ENCODE data around the gene ASS1.

DNA sequence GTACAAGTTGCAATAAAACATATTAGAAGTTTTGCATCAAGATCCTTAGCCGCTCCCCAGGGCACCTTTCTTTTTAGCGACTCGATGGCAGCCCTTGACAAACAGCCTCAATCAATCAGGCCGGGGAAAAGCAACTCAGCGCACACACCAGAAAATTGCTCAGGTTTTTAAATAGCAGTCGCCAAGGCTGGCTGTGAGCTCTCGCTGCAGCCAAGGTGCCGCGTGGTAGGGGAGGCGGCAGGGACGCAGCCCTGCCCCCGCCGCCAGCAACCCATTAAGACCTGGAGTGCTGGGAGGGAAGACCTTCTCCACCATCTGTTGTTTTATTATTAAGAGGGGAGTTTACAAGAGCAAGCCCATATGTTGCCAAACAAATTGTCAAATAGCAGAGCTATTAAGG, 22.6 kb downstream of the ASS1 start:
- TF ChIP-seq POLR2A (IDR thresholded peaks at IDR 0.05) = no peak
- TF ChIP-seq, protein P1, sequence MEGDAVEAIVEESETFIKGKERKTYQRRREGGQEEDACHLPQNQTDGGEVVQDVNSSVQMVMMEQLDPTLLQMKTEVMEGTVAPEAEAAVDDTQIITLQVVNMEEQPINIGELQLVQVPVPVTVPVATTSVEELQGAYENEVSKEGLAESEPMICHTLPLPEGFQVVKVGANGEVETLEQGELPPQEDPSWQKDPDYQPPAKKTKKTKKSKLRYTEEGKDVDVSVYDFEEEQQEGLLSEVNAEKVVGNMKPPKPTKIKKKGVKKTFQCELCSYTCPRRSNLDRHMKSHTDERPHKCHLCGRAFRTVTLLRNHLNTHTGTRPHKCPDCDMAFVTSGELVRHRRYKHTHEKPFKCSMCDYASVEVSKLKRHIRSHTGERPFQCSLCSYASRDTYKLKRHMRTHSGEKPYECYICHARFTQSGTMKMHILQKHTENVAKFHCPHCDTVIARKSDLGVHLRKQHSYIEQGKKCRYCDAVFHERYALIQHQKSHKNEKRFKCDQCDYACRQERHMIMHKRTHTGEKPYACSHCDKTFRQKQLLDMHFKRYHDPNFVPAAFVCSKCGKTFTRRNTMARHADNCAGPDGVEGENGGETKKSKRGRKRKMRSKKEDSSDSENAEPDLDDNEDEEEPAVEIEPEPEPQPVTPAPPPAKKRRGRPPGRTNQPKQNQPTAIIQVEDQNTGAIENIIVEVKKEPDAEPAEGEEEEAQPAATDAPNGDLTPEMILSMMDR (IDR thresholded peaks at IDR 0.05) = no peak

Data from thyroid gland (tissue), 4 donors.